Pancreas (tissue), 10 donors: Measurements from ENCODE around the gene MSI1. TPM values are rescaled to one million over a fixed set of nuclear protein-coding genes. Genes with fewer than 3 reads are reported as not detected.
"Not testable (repeated sequence)": the region's sequence is repeated elsewhere in the genome, so short reads cannot be mapped to it uniquely, and the experiment has no call there.

ENCODE experiments used
- ATAC-seq, 4 donors: fragments of 200-7000 bp; cut with Tn5 transposase; one replicate each; pipeline versions ENCODE4 v1.8.0 to v1.9.1; 2020; ENCODE audit warnings: mild to moderate bottlenecking in 4 of 4, moderate library complexity in 4 of 4
- DNase-seq, 6 donors: peaks; one replicate each; pipeline ENCODE4 v3.0.0-alpha.2; 2020
- FAIRE-seq: peaks from 2 replicates; lab custom pipeline; 2012; peaks lifted over from hg19 to GRCh38; lab: Jason Lieb, UNC
- H3K27ac ChIP-seq, 4 donors: fragments of 200-600 bp; sonication (generic); 1 replicate in 3 of 4; 2 replicates in 1 of 4; pipeline versions ENCODE4 v1.5.0 to v1.8.0; 2020
- H3K27me3 ChIP-seq, 4 donors: fragments of 200-600 bp; one replicate each; pipeline ENCODE4 v1.8.0; 2021
- H3K36me3 ChIP-seq, 3 donors: fragments of 200-600 bp; sonication (generic) in 1 of 3; one replicate each; pipeline versions ENCODE4 v1.5.0 to v1.8.0; 2020 to 2021
- H3K4me1 ChIP-seq, 3 donors: fragments of 200-600 bp; one replicate each; pipeline ENCODE4 v1.8.0; 2021
- H3K4me3 ChIP-seq, 4 donors: fragments of 200-600 bp; sonication (generic) in 2 of 4; one replicate each; pipeline versions ENCODE4 v1.5.0 to v1.8.0; 2020 to 2021
- H3K9me3 ChIP-seq, 4 donors: fragments of 200-600 bp; one replicate each; pipeline ENCODE4 v1.8.0; 2021
- CTCF ChIP-seq, 4 donors: fragments of 200-600 bp; sonication (generic) in 3 of 4; IDR thresholded peaks; one replicate each; pipeline versions ENCODE4 v1.5.0 to v1.8.0; 2021; ENCODE audit warnings: antibody characterized with exemption in 4 of 4
- WGBS, 2 donors: extraction: QIAGEN DNeasy Blood & Tissue Kit; methylation state at CpG; one replicate each; pipeline ENCODE4 v1.1.7; 2013; 5-methylcytosine and 5-hydroxymethylcytosine counted together
- intact Hi-C, 3 donors: fragments of 100-400 bp; cut with DNase I; formaldehyde crosslinking; loops; one replicate each; pipeline versions ENCODE4 v1.11.1 to v1.14.2; 2022
- polyA plus RNA-seq, 2 donors: library from polyadenylated mRNA; stranded (reverse); fragments of 200-250 nt; gene quantifications; one replicate each; pipeline ENCODE4 v1.2.3, GENCODE V29; 2013
- total RNA-seq, 6 donors: library from RNA; stranded (reverse); fragmentation: NEBNext Ultra II Directional in 4 of 6; extraction: Animal tissue kit (Norgen Biotek cat#: 25700) in 4 of 6; gene quantifications; one replicate each; pipeline versions ENCODE4 v1.2.1 to v1.2.4, GENCODE V29; 2021 to 2023
- donor health status: healthy with polysubstance abuse.
- donor health status: DM: no; HTN: no; CAD: no; lungs with moderate emphysema.
- donor health status: DM: no; HTN: no; CAD: no.
- donor health status: control.
- donor health status: control.
- donor health status: Bipolar disorder and iron deficiency.
- donor health status: DM: yes; HTN: yes; CAD: no.
- donor health status: DM: no; HTN: no; CAD: no.
- donor health status: DM: no; HTN: no; CAD: no.
- donor health status: DM: yes; HTN: yes; CAD: no.

MSI1 gene
- total and polyA plus RNA-seq, 8 donors: 3.0 to 6.0 (median 4.4) TPM

DNA sequence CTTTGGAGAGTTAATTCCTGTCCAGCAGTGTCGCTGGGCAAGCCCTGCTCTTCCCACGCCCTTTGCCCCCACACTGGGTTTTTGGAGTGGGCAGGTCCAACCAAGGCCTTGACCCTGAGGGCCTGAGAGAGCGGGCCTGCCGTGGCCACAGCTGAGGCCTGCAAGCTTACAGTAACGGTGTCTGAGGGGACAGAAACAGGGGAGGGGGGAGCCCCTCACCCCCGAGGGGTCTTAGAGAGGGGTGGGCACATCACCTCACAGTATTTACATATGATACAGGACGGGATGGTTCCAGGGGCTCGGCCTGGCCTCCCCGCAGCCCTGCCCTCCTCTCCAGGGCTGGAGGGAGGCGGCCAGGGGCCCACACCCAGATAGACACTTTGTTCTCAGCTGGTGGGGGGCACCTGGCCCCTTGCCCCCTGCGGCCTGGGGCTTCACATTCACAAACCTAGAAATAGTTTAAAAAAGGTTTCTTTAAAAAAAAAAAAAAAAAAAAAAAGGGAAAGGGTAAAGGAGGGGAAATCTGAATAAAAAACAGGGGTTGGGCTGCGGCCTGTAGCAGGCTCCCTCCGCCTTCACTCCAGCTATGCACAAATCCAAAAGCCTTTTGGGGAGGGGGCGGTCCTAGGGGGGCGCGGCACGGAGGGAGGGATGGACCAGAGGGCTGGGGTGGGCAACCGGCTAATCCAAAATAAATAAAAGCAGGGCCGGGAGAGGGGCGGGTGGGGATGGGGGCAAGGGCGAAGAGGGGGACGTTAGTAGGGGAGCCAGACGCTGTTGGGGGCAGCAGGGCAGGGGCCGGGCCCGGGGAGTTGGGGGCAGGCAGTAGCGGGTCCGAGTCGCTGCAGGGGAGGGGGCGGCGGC lies 26.6 kb downstream of the MSI1 start:
- TF ChIP-seq CTCF (IDR thresholded peaks at IDR 0.05): no peak
- Histone ChIP-seq H3K27me3 (no peaks in the 10 kb centered on the region), H3K36me3 (no peaks in the 10 kb centered on the region), H3K4me1 (no peaks in the 10 kb centered on the region), H3K9me3 (no peaks in the 10 kb centered on the region), H3K27ac (no peak overlapping the region), H3K4me3 (no peak overlapping the region)
- FAIRE-seq: no peak
- no peak for DNase-seq
- ATAC-seq: no peak
- intact Hi-C loops: no loop called here
- 67 to 75% methylated on average over 27 to 30 of the region's 30 CpGs for WGBS, 2 donors

GRCh38 chr12:120339256-120339655 lies 29.7 kb downstream of the MSI1 start:
- WGBS, 2 donors: 92 to 94% methylated on average over 4 of the region's 4 CpGs
- intact Hi-C loops: no loop called here
- Histone ChIP-seq H3K27me3 (no peaks in the 10 kb centered on the region), H3K36me3 (no peaks in the 10 kb centered on the region), H3K9me3 (no peaks in the 10 kb centered on the region), H3K27ac (no peak overlapping the region), H3K4me1 (no peaks in the 10 kb centered on the region), H3K4me3 (no peak overlapping the region)
- FAIRE-seq: no peak
- ATAC-seq: no peak
- TF ChIP-seq CTCF (IDR thresholded peaks at IDR 0.05): no peak
- DNase-seq: no peak

GRCh38 chr12:120337730-120338129 lies 31.2 kb downstream of the MSI1 start:
- no peak overlapping the region for H3K4me3 ChIP-seq
- H3K27me3 ChIP-seq: no peaks in the 10 kb centered on the region
- TF ChIP-seq CTCF (IDR thresholded peaks at IDR 0.05): no peak
- FAIRE-seq: no peak
- ATAC-seq: no peak
- WGBS, 2 donors: 90 to 96% methylated on average over 2 of the region's 2 CpGs
- H3K4me1 ChIP-seq: no peaks in the 10 kb centered on the region
- intact Hi-C loops: no loop called here
- no peaks in the 10 kb centered on the region for H3K36me3 ChIP-seq
- H3K9me3 ChIP-seq: no peaks in the 10 kb centered on the region
- no peak overlapping the region for H3K27ac ChIP-seq
- no peak for DNase-seq

- H3K9me3 ChIP-seq, ATAC-seq, H3K4me1 ChIP-seq, FAIRE-seq, DNase-seq, H3K27me3 ChIP-seq, H3K4me3 ChIP-seq, intact Hi-C loops, H3K36me3 ChIP-seq, H3K27ac ChIP-seq: not testable (repeated sequence)
- 91 to 94% methylated on average over 2 of the region's 2 CpGs for WGBS, 2 donors
Observed at GRCh38 chr12:120336392-120336791, 32.6 kb downstream of the MSI1 start.

DNA sequence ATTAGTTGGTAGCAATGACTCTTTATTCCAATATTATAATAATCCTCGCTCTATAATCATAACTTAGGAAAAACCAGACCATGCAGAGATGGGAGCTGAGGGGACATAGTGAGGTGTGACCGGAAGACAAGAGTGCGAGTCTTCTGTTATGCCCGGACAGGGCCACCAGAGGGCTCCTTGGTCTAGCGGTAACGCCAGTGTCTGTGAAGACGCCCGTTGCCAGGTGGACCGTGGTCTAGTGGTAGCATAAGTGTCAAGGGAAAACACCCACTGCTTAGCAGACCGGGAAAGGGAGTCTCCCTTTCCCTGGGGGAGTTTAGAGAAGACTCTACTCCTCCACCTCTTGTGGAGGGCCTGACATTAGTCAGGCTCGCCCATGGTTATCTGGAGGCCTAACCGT lies 33.5 kb downstream of the MSI1 start:
- FAIRE-seq, intact Hi-C loops, ATAC-seq, H3K36me3 ChIP-seq, H3K27me3 ChIP-seq, H3K4me3 ChIP-seq, H3K9me3 ChIP-seq: not testable (repeated sequence)
- 15 to 19% methylated on average over 12 of the region's 12 CpGs for WGBS, 2 donors
- peak overlapping the region in 1 of 4 donors; percentile 17 for H3K27ac ChIP-seq
- peaks cover 3 to 15% (median 13%) of the 10 kb centered on the region in 3 donors for H3K4me1 ChIP-seq
- peak; percentile 51 to 66 (median 64) for TF ChIP-seq CTCF (IDR thresholded peaks at IDR 0.05)
- DNase-seq: peak; percentile 68 to 90 (median 82)
